Brain pericyte (primary cell): ENCODE data around the gene AP2A2.
"Not testable (repeated sequence)": the region's sequence is repeated elsewhere in the genome, so short reads cannot be mapped to it uniquely, and the experiment has no call there.

Source experiments
- DNase-seq: peaks from one replicate; pipeline ENCODE4 v3.0.0-alpha.2; 2012; ENCODE audit warnings: low read depth, low spot score

Gene AP2A2

DNA sequence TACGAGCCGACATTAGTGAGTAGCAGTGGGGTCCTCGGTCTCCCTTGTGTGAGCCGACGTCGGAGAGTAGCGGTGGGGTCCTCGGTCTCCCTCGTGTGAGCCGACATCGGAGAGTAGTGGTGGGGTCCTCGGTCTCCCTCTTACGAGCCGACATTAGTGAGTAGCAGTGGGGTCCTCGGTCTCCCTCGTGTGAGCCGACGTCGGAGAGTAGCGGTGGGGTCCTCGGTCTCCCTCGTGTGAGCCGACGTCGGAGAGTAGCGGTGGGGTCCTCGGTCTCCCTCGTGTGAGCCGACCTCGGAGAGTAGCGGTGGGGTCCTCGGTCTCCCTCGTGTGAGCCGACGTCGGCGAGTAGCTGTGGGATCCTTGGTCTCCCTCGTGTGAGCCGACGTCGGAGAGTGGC lies 49.7 kb downstream of the AP2A2 start:
- DNase-seq: not testable (repeated sequence)

GRCh38 chr11:975827-976226 lies 50.2 kb downstream of the AP2A2 start:
- no peak for DNase-seq

DNA sequence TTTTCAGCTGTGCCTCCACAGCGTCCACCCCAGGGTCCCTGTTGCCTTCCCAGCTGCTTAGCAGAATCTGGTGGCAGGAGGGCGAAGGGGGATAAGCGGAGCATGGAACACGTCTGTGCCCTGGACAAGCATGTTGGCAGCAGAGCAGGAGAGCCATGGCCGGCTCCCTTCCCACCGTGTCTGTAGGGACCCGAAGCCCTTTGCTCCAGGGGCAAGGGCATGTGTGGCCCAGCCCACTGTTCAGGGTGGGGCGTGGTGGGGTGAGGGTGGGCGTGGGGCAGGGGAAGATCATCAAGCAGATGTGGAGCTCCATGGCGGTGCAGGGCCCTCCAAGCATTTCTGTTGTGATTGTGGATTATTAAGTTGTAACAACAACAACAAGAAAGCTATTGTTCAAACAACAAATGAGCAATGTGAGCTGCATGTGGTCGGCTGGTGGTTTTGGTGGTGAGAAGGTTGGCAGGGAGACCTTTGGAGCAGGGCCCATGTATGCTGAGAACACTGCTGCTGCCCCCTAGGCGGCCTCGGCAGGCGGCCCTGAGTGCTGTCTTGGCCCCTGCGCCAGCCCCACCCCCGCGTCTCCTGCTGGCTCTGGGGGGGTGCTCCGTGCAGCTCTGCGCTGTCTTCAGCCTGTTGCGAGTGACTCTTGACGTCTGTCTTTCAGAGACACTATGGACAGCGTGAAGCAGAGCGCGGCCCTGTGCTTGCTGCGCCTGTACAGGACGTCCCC lies 50.9 kb downstream of the AP2A2 start:
- DNase-seq: no peak

GRCh38 chr11:977830-978720 lies 52.4 kb downstream of the AP2A2 start:
- DNase-seq: no peak

- no peak for DNase-seq
These were observed 53.1 kb downstream of the AP2A2 start for GRCh38 chr11:978781-979180.

DNA sequence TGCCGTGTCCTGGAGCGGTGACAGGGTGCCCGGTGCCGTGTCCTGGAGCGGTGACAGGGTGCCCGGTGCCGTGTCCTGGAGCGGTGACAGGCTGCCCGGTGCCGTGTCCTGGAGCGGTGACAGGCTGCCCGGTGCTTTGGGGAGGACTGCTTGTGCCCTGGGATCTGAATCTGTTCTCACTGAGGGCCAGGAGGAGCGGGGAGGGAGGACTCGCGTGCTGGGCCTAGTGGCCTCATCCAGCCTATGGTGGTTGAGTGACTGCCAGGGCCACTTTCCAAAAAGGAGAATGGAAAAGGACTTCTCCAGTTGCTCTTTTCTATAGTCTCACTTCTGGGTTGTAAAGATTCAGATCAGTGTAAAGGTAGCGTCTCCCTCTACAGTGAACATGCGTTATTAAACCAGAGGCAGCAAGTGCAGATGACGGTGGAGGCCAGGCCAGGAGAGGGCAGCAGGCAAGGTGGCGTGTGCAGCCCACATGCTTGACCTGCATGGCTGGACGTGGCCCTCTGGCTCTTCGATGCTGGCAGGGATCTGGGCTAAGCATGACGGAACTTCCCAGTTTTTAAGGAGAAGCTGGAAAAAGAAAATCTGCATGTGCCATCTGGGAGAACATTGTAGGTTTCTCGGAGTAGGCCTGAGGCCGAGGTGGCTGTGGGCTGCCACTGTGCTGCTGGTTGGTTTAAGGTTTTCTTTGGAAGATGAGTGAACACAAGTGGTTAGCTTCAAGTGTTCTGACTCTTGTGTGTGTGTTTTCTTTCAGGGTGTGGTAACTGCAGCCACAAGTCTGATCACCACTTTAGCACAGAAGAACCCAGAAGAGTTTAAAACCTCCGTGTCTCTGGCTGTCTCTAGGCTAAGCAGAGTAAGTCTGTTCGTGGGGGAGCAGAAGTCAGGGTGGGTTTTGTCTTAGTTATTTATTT lies 55.0 kb downstream of the AP2A2 start:
- DNase-seq: no peak

DNA sequence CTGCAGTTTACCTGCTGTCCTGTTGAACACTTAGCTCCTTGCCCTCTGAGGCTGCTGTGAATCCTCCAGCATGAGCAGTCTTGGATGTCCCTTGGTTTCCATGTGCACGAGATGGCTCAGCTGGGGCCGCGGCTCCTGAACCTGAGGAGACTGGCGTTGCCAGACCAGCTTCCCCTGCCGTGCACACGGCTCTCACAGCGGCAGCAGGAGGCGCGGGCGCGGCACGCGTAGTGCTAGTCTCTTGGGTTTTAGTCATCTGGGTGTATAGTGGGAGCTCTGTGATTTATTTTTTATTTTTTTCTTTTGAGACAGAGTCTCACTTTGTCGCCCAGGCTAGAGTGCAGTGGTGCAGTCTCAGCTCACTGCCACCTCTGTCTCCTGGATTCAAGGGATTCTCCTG lies 56.1 kb downstream of the AP2A2 start:
- no peak for DNase-seq

DNA sequence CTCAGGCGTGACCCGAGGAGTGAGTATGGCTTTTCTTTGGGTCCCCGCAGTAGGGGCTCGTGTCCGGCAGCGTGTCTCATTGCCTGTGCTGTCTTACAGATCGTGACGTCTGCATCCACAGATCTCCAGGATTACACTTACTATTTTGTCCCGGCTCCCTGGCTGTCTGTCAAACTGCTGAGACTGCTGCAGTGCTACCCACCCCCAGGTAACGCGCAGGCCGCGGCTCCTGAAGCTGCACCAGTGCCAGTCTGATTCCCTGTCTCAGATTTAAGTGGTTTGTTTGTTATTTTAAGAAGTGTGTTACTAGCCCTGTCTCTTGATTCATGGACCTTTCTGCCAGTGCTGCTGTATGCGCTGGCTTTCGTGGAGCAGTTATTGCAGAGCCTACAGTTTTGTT lies 58.9 kb downstream of the AP2A2 start:
- no peak for DNase-seq

GRCh38 chr11:985406-985805 lies 59.7 kb downstream of the AP2A2 start:
- no peak for DNase-seq

DNA sequence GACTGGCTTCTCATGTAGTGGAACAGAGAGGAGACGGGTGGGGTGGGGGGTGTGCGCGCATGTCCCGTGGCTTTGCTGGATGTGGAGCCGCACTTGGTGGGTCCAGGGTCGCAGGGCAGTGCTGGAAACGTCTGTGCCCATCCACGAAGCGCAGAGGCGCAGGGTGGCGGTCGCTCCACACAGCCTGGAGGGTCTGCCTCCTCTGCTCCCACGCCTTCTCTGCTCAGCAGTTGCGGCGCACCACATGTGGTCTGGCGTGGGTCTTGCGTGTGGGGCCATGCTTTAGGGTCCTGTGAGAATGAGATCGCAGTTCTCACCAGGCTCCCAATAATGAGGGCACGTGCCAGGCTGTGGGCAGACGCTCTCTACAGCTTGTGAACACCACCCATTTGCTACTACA lies 60.2 kb downstream of the AP2A2 start:
- DNase-seq: no peak

DNA sequence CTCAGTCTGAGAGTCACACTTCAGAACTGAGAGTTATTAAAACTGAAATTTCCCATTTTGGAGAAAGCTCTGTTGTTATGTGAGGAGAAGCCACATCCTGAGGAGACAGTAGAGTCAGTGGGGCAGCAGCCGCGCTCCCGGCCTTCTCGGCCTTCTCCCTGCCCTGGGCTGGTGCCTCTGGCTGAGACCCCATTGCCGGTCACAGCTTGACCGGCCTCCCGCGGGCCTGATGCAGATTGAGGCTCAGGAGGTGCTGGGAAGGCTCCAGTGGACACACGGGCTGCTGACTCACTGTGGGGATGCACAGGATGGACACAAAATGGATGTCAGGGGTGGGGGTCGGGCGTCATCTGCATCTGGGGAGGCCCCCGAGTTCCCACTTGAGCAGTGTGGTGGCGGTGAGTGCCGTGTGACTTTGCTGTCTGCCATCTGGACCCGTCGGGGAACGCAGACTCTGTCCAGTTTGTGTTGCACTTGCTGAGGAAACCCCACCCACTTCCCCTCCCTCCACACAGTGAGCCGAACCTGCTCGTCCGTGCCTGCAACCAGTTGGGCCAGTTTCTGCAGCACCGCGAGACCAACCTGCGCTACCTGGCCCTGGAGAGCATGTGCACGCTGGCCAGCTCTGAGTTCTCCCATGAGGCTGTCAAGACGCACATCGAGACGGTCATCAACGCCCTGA lies 60.7 kb downstream of the AP2A2 start:
- DNase-seq: no peak

DNA sequence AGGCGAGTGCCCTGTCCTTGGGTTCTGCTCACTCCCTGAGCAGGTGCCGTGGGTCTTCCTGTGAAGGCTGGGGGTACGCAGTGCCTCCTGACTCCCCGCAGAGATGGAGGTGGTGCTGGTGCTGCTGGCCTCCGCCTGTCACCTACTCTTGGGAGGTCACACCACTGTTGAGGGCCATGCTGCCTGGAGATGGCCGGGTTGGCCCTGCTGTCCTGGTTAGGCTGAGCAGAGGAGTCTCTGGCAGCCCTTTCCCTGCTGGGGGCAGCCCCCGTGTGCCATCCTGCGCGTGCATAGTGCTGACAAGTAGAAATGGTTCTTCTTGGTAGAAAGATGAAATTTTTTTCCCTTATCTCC lies 61.3 kb downstream of the AP2A2 start:
- DNase-seq: no peak

GRCh38 chr11:987671-988070 lies 62.0 kb downstream of the AP2A2 start:
- DNase-seq: no peak

- DNase-seq: no peak
These were observed 64.4 kb downstream of the AP2A2 start for GRCh38 chr11:990101-990500.

- no peak for DNase-seq
These were observed 65.4 kb downstream of the AP2A2 start for GRCh38 chr11:991034-991433.

DNA sequence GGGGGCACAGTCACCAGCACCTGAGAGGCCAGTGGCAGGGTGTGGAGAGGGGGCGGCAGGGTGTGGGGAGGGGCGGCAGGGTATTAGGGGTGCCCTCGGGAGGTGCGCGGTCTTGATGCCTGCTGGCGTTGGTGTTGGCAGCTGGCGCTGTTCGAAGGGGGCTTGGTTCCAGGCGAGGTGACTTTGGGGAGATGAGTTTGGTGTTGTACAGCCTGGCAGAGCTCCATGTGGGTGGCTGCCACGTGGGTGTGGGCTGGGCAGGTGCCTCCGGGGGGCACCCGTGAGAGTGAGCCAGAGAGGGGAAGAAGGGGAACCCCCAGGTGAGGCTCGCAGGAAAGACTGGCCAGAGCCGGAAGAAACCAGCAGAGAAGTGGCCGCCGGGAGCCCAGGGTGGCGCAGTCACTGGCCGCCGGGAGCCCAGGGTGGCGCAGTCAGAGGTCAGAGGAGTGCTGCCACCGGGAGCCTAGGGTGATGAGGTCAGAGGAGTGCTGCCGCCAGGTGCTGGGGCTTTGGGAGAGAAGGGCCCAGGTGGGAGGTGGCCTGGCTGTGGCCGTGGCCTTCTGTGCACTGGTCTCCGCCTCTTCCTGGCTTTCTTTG lies 66.1 kb downstream of the AP2A2 start:
- no peak for DNase-seq

DNA sequence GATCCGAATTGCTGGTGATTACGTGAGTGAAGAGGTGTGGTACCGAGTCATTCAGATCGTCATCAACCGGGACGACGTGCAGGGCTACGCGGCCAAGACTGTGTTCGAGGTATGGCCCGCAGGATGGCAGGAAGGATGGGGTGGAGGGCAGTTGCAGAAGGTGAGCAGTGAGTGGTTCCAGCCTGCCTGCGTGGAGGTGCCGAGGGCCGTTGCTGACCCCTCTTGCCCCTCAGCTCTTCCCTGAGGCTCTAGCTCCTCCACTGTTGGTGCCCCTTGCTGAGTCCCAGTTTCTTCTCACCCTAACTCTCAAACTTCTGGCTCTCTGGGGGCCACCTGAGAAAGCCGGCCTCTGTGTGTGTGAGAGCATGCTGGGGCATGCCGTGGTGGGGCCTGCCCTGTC lies 66.9 kb downstream of the AP2A2 start:
- DNase-seq: no peak

DNA sequence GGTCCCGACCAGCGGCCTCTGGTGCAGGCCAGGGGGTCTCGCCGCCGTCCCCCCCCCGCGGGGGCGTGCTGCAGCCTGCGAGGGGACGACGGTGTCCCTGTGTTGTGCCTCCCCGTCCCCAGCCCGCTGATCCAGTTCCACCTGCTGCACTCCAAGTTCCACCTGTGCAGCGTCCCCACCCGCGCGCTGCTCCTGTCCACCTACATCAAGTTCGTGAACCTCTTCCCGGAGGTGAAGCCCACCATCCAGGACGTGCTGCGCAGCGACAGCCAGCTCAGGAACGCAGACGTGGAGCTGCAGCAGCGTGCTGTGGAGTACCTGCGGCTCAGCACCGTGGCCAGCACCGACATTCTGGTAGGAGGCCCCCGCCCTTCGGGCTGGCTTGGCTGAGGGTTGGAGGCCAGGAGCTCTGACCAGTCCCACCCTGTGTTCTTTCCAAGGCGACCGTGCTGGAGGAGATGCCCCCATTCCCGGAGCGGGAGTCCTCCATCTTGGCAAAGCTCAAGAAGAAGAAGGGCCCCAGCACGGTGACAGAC lies 68.0 kb downstream of the AP2A2 start:
- no peak for DNase-seq

DNA sequence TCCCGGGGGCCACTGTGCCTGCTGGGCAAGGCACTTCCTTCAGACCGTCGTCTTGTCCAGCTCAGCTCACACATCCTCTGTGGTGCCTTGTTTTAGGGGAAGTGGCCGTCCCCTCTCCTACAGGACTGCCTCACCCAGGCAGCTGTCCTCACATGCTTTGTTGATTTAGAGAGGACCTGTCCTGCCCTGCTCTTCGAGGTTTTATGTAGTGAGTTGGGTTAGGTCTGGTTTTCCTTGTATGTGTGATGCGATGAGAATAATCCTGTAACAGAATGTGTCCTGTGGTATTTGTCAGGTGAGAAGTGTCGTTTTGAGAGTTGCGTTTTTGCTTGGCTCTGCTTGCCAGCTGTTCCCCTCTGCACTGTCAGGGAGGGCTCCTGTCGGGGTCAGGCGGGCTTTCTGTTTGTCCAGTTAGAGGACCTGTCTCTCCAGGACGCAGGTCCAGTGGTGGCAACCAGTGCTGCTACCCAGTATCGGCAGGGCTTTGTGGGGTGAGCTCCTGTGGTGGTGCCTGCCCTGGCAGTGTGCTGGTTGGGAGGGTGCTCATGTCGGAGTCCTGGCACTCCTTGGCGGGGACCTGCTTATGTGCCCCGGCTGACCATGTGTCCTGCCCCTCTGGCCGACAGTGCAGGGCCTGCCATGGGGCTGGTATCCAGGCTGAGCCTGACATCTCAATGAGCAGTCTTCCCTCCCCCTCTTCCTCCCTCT lies 69.5 kb downstream of the AP2A2 start:
- DNase-seq: no peak

DNA sequence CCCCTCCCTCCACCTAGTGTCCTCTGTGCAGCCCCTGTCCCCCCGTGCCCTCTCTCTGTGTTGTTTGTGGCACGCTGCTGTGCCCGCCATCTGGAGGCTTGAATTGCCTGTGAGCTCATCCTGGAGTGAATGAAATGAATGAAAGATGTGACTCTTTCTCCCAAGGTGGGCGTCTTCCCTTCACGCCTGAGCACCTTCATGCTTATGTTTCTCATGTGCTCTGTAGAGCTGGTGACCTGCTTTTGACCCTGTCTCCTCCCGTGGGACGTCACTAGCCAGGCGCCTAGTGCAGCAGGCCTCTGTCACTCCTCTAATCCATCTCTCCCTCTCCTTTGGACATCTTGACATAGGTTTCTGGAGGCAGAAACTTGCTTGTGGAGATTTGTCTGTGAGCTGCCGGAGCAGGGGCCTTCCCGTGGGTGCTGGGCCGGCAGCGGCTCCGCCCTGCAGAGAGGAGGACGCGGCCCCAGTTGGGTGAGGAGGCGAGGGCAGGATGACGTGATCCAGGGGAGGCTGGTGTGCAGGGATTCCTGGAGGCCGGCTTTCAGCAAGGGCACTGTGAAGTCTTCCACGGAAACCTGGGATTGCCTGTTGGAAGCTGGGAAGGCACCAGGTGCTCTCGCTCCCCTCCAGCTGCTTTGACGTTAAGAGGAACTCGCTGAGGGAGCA lies 70.2 kb downstream of the AP2A2 start:
- no peak for DNase-seq
